ENCODE data around the gene BAIAP2.

Gene BAIAP2

GRCh38 chr17:81116704-81117103 is 81.8 kb downstream of the BAIAP2 start:
- no peak overlapping the region for H3K27ac ChIP-seq
- no peak overlapping the region for H3K4me3 ChIP-seq (ENCODE audit: low read depth, low read length)
- in situ Hi-C loops (cut with HindIII; ENCODE audit: low pct_ligation_motif_present, low sequenced_read_pairs) = loop anchor here (25.0 kb wide), 1 partner anchor 104 kb away; no protein-coding TSS in a partner anchor
- TF ChIP-seq CTCF (IDR thresholded peaks at IDR 0.05; ENCODE audit: low read depth, low read length, missing control alignments) = no peak
- no peak for DNase-seq
- peaks cover 10% of the 10 kb centered on the region for H3K27me3 ChIP-seq (replicated peaks)
- no peaks in the 10 kb centered on the region for H3K36me3 ChIP-seq (replicated peaks)

GRCh38 chr17:81117672-81118198 is 82.8 kb downstream of the BAIAP2 start:
- DNase-seq = no peak
- Histone ChIP-seq H3K36me3 (replicated peaks) (no peaks in the 10 kb centered on the region), H3K27ac (no peak overlapping the region), H3K4me3 (ENCODE audit: low read depth, low read length) (no peak overlapping the region), H3K27me3 (replicated peaks) (peaks cover 20% of the 10 kb centered on the region)
- in situ Hi-C loops (cut with HindIII; ENCODE audit: low pct_ligation_motif_present, low sequenced_read_pairs) = loop anchor here (25.0 kb wide), 1 partner anchor 105 kb away; no protein-coding TSS in a partner anchor
- TF ChIP-seq CTCF (IDR thresholded peaks at IDR 0.05; ENCODE audit: low read depth, low read length, missing control alignments) = no peak

GRCh38 chr17:81118308-81119221 is 83.6 kb downstream of the BAIAP2 start:
- Histone ChIP-seq H3K4me3 (ENCODE audit: low read depth, low read length) (no peak overlapping the region), H3K27ac (no peak overlapping the region), H3K27me3 (replicated peaks) (peaks cover 26% of the 10 kb centered on the region), H3K36me3 (replicated peaks) (no peaks in the 10 kb centered on the region)
- no peak for DNase-seq
- in situ Hi-C loops (cut with HindIII; ENCODE audit: low pct_ligation_motif_present, low sequenced_read_pairs) = loop anchor here (25.0 kb wide), 1 partner anchor 106 kb away; no protein-coding TSS in a partner anchor
- TF ChIP-seq CTCF (IDR thresholded peaks at IDR 0.05; ENCODE audit: low read depth, low read length, missing control alignments) = no peak

GRCh38 chr17:81119223-81120148 is 84.5 kb downstream of the BAIAP2 start:
- in situ Hi-C loops (cut with HindIII; ENCODE audit: low pct_ligation_motif_present, low sequenced_read_pairs) = loop anchor here (25.0 kb wide), 1 partner anchor 107 kb away; no protein-coding TSS in a partner anchor
- TF ChIP-seq CTCF (IDR thresholded peaks at IDR 0.05; ENCODE audit: low read depth, low read length, missing control alignments) = peak; percentile 19
- no peaks in the 10 kb centered on the region for H3K36me3 ChIP-seq (replicated peaks)
- H3K27me3 ChIP-seq (replicated peaks) = peaks cover 26% of the 10 kb centered on the region
- H3K27ac ChIP-seq = peak overlapping the region; percentile 32
- peak; percentile 92 for DNase-seq
- peak overlapping the region; percentile 49 for H3K4me3 ChIP-seq (ENCODE audit: low read depth, low read length)

GRCh38 chr17:81120149-81120484 is 85.2 kb downstream of the BAIAP2 start:
- in situ Hi-C loops (cut with HindIII; ENCODE audit: low pct_ligation_motif_present, low sequenced_read_pairs) = loop anchor here (25.0 kb wide), 1 partner anchor 108 kb away; no protein-coding TSS in a partner anchor

More at GRCh38 chr17:81120149-81120484, 85.2 kb downstream of the BAIAP2 start:
- no peaks in the 10 kb centered on the region for H3K36me3 ChIP-seq (replicated peaks)
- TF ChIP-seq CTCF (IDR thresholded peaks at IDR 0.05; ENCODE audit: low read depth, low read length, missing control alignments) = no peak
- H3K4me3 ChIP-seq (ENCODE audit: low read depth, low read length) = no peak overlapping the region
- H3K27me3 ChIP-seq (replicated peaks) = peaks cover 26% of the 10 kb centered on the region
- no peak for DNase-seq
- H3K27ac ChIP-seq = no peak overlapping the region

Measured in brain microvascular endothelial cell (primary cell).